ENCODE data around the gene IGFLR1.

The IGFLR1 gene

GRCh38 chr19:35723671-35724070 lies 18.6 kb downstream of the IGFLR1 start:
- no peak for DNase-seq

- no peak for DNase-seq
Observed at GRCh38 chr19:35722897-35723296, 19.4 kb downstream of the IGFLR1 start.

GRCh38 chr19:35722461-35722860 lies 19.8 kb downstream of the IGFLR1 start:
- DNase-seq = no peak

DNA sequence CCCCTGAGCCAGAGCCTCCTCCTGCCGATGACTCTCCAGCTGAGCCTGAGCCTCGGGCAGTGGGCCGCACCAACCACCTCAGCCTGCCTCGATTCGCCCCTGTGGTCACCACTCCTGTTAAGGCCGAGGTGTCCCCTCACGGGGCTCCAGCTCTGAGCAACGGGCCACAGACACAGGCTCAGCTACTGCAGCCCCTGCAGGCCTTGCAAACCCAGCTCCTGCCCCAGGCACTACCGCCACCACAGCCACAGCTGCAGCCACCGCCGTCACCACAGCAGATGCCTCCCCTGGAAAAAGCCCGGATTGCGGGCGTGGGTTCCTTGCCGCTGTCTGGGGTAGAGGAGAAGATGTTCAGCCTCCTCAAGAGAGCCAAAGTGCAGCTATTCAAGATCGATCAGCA lies 20.9 kb downstream of the IGFLR1 start:
- DNase-seq = no peak

DNA sequence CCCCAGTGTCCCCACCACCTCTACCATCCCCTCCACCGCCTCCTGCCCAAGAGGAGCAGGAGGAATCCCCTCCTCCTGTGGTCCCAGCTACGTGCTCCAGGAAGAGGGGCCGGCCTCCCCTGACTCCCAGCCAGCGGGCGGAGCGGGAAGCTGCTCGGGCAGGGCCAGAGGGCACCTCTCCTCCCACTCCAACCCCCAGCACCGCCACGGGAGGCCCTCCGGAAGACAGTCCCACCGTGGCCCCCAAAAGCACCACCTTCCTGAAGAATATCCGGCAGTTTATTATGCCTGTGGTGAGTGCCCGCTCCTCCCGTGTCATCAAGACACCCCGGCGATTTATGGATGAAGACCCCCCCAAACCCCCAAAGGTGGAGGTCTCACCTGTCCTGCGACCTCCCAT lies 21.6 kb downstream of the IGFLR1 start:
- DNase-seq = no peak

DNA sequence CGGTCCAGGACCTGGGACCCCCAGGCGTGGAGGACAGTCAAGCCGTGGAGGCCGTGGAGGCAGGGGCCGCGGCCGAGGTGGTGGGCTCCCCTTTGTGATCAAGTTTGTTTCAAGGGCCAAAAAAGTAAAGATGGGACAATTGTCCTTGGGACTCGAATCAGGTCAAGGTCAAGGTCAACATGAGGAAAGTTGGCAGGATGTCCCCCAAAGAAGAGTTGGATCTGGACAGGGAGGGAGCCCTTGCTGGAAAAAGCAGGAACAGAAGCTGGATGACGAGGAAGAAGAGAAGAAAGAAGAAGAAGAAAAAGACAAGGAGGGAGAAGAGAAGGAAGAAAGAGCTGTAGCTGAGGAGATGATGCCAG lies 22.1 kb downstream of the IGFLR1 start:
- no peak for DNase-seq

GRCh38 chr19:35719402-35720162 lies 22.7 kb downstream of the IGFLR1 start:
- no peak for DNase-seq

GRCh38 chr19:35718345-35719041 lies 23.8 kb downstream of the IGFLR1 start:
- peak; percentile 68 for DNase-seq

- DNase-seq = no peak
Observed at GRCh38 chr19:35717665-35718344, 24.4 kb downstream of the IGFLR1 start, which contains the start of gene KMT2B. Gene KMT2B, plus strand, starts transcription at chr19:35718003. Its CDS starts 16 bp downstream, at chr19:35718019.

DNA sequence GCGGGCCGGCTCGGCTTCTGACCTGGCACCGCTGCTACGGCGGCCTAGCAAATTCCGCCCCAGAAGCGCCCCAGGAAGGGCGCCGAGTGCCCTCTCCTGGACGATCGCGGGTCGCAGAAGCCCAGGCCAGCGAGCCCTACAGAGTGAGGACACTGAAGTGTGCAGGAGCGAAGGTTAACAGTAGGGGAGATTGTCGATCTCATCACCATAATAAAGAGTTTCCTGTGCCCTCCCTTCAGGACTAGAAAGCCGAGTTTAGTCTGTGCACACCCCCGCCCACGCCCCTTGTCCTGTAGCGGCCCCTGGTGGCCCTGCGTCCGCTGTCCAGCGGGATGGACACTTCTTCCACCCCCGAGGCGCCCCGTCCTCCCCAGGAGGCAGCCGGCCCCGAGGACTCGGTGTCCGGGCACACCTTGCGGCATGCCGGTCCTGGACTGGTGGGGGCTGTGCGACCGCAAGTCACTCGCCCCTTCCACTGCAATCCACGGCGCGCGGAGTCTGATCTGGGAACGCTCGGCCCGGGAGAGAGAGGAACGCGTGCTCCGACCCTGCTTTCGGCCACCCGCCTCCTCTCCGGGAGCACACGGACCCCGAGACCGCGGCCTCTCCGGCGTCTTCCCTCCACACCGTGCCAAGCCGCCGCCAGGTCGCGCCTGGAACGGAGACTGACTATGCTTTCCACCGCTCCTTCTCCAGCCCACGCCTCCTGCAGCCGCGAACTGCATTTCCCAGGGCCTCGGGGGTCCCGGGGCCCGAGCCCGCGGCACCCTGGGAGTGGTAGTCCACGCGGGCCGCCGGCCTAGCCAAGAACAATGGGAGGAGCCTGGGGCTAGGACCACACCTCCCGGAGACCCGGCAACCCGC lies 25.2 kb downstream of the IGFLR1 start:
- peak; percentile 99 for DNase-seq

DNA sequence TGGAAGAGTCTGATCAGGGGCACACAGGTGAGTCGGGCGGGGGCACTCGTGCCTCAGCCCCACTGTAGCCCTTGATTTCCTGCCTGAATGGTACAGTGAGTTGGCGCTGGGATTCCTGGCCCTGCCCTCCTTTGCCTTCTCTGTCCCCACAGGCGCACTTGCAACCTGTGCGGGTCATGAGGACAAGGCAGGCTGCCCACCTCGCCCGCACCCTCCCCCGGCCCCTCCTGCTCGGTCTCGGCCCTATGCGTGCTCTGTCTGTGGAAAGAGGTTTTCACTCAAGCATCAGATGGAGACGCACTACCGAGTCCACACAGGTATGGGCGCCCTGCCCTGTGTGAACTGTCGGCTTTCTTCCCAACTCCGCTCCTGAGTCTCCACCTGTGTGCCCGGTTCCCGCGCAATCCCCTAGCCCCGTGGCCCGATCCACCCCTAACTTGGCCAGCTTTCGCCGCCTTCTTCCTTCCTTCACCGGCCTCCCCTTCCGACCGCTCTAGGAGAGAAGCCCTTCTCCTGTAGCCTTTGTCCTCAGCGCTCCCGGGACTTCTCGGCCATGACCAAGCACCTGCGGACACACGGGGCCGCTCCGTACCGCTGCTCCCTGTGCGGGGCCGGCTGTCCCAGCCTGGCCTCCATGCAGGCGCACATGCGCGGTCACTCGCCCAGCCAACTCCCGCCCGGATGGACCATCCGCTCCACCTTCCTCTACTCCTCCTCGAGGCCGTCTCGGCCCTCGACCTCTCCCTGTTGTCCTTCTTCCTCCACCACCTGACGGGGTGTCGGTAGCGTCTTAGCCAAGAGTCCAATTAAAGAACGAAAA lies 26.1 kb downstream of the IGFLR1 start:
- DNase-seq = no peak

- DNase-seq = no peak
Observed at GRCh38 chr19:35715355-35715809, 26.9 kb downstream of the IGFLR1 start.

- peak; percentile 68 for DNase-seq
Observed at GRCh38 chr19:35714601-35715354, 27.5 kb downstream of the IGFLR1 start.

DNA sequence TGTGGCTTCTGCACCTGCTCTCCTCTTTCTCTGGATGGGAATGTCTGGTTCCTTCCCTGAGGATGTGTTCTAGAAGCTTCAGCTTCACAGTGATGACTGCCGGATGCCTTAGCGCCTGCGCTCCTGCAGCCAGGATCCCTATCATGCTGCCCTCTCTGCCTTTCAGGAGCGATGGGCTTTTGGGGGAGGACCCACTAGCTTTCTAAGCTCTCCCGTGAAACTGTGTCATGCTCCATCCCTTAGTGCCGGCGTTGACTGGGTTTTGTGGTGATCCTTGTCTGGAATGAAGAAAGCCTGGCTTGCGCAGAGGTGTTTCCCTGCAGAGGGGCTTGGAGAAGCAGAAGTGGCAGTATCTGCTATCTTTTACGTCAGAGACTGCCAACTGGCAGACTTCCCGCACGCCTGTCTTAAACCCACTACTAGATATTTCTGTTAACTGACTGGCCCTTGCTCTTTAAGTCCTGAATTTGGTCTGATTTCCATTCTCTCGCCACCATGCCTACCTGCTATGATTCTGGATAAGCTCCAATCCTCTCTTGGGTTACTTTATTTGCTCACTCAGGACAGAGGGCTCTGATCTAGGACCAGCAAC lies 28.3 kb downstream of the IGFLR1 start:
- peak; percentile 77 for DNase-seq

DNA sequence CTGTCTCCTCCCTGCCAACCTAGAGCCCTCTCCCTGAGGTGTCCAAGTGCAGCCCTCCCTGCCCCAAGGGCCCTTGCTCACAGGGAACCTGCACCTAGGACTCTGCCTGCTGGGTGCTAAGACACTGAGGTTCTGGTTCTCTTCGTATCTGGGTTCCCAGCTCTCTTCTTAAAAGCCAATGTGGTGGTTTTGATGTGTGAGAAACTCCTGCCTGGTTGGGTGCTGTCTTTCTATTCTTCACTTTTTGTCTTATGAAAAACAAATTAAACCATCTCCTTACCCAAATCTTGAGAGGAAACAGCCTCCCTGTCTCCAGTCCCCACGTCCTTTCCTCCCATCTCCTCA lies 28.8 kb downstream of the IGFLR1 start:
- DNase-seq = no peak

GRCh38 chr19:35712567-35713505 lies 29.4 kb downstream of the IGFLR1 start:
- peak; percentile 43 for DNase-seq

DNA sequence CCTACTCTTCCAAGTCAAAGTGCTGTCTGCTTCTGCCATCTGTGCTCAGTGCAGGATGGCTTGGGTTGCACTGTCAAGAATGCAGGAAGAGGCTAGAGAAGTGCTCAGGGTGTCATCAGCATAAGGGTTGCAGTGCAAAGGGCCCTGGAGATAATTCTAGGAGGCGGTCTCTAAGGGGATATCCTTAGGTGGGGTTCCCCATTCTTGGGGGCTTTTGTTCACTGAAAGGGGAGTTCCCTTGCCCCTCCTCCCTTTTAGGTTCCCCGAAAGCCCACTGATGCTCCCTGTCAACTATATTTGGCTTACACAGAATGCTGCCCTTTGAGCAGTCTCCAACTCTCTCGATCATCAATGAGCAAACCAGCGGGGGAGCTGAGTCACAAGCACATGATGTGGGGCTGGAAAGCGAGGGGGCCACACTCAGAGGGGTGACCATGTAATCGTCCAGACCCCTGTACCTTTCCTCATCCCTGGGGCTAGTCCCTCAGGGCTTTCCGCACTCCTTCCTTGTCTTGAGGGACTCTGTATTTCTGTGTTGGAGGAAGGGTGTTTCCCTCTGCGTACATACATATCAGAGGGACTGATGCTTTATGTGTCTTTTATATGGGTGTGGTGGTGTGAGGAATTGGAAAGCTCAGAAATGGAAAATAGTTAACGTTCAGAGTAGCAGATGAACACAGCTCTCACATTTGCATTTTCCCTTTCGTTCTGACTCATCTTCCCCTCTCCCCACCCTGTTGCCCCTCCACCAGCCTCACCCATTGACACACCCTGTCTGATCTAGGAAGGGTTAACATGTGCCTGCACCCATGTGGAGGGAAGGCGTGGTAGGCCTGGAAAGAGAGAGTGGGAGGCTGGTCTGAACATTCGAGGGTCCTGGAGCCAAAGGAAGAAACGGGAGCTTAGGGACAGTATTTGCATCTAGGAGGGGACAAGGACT lies 31.2 kb downstream of the IGFLR1 start:
- no peak for DNase-seq

DNA sequence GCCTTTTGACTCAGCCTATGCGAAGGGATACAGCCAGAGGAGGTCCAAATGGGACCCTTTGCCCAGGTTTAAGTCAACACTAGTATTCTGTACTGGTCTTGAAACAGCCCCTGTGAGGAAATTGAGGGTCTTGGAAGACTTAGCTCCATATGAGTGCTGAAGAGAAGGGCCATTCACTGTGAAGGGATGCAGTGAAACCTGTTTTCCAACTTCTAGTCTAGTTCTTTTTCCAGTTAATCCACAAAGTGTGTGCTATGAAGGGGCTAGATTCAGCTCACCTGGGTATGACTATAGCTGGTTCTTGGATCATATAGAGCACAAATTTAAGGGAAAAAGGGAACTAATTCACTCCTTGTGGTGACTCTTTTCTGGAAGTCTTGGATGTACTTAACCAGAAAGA lies 33.9 kb downstream of the IGFLR1 start:
- no peak for DNase-seq
